B cell (primary cell): ENCODE data around the gene CLEC19A. TPM values are rescaled to one million over a fixed set of nuclear protein-coding genes. Genes with fewer than 3 reads are reported as not detected.

Experiments used
- ATAC-seq: fragments of 200-7000 bp; cut with Tn5 transposase; one replicate; pipeline ENCODE4 v1.10.0; 2021; ENCODE audit warnings: low read depth, mild to moderate bottlenecking, moderate number of reproducible peaks, moderate library complexity
- CTCF ChIA-PET: fragments of 350-600 bp; sonication (Branson Sonifier 250); formaldehyde crosslinking; loops from one replicate; lab custom pipeline; 2021; ENCODE audit warnings: antibody characterized with exemption, inconsistent platforms; lab: Charles Lee
- POLR2A ChIA-PET: fragments of 350-600 bp; sonication (Branson Sonifier 250); formaldehyde crosslinking; loops from one replicate; lab custom pipeline; 2021; ENCODE audit warnings: antibody characterized with exemption; lab: Charles Lee
- DNase-seq: peaks from one replicate; pipeline ENCODE4 v3.0.0; 2013
- H2AFZ ChIP-seq: 2 replicates; pipeline ENCODE4 v1.6.1; 2012; ENCODE audit warnings: mild to moderate bottlenecking, low read depth, low read length; ENCODE audit not compliant: insufficient read depth, poor library complexity, severe bottlenecking
- H3K27ac ChIP-seq, 2 donors: 1 replicate in 1 of 2; 2 replicates in 1 of 2; pipeline ENCODE4 v1.5.1; 2012 to 2013; ENCODE audit warnings: low read length in 2 of 2, mild to moderate bottlenecking in 2 of 2, moderate library complexity in 1 of 2
- H3K27me3 ChIP-seq, 4 experiments: fragments of 200-600 bp in 1 of 4; sonication (generic) in 1 of 4; replicated peaks in 1 of 4; 1 replicate in 2 of 4; 2 replicates in 2 of 4; pipeline versions ENCODE4 v1.6.1 to v1.7.0; 2013 to 2016; ENCODE audit warnings: low read length in 3 of 4, mild to moderate bottlenecking in 2 of 4, mixed read lengths in 1 of 4, moderate library complexity in 1 of 4; ENCODE audit not compliant: insufficient read depth in 4 of 4, control insufficient read depth in 3 of 4; ENCODE audit errors: control extremely low read depth in 1 of 4
- H3K36me3 ChIP-seq, 2 experiments: replicated peaks in 1 of 2; 1 replicate in 1 of 2; 2 replicates in 1 of 2; pipeline versions ENCODE4 v1.6.1 to v1.7.1; 2013; ENCODE audit warnings: low read length in 1 of 2; ENCODE audit not compliant: insufficient read depth in 2 of 2, control insufficient read depth in 1 of 2; ENCODE audit errors: control extremely low read depth in 1 of 2, extremely low read depth in 1 of 2
- H3K4me1 ChIP-seq, 2 donors: fragments of 200-600 bp in 1 of 2; sonication (generic) in 1 of 2; 1 replicate in 1 of 2; 2 replicates in 1 of 2; pipeline versions ENCODE4 v1.5.1 to v1.6.1; 2013 to 2017; ENCODE audit warnings: low read length in 2 of 2; ENCODE audit not compliant: control insufficient read depth in 2 of 2, insufficient read depth in 2 of 2
- H3K4me2 ChIP-seq: replicated peaks from 2 replicates; pipeline ENCODE3; 2012; ENCODE audit warnings: mild to moderate bottlenecking, low read depth, low read length; ENCODE audit not compliant: poor library complexity, severe bottlenecking
- H3K4me3 ChIP-seq, 5 experiments: fragments of 200-600 bp in 1 of 5; sonication (generic) in 1 of 5; 1 replicate in 3 of 5; 2 replicates in 2 of 5; pipeline versions ENCODE4 v1.5.1 to v1.7.0; 2011 to 2016; ENCODE audit warnings: low read length in 4 of 5, mild to moderate bottlenecking in 4 of 5, low read depth in 2 of 5, control low read depth in 1 of 5, moderate library complexity in 1 of 5; ENCODE audit not compliant: insufficient read depth in 1 of 5; ENCODE audit errors: control extremely low read depth in 1 of 5, extremely low read depth in 1 of 5
- H3K79me2 ChIP-seq: fragments of 200-600 bp; sonication (generic); one replicate; pipeline ENCODE4 v1.6.0; 2016; ENCODE audit warnings: low read length; ENCODE audit not compliant: control insufficient read depth, insufficient read depth
- H3K9ac ChIP-seq: fragments of 200-600 bp; sonication (generic); 2 replicates; pipeline ENCODE4 v1.6.1; 2017; ENCODE audit warnings: mild to moderate bottlenecking, low read length, moderate library complexity
- H3K9me3 ChIP-seq, 3 donors: one replicate each; pipeline versions ENCODE4 v1.6.1 to v1.7.1; 2013; ENCODE audit warnings: low read length in 2 of 3; ENCODE audit not compliant: control insufficient read depth in 2 of 3, insufficient read depth in 1 of 3; ENCODE audit errors: control extremely low read depth in 1 of 3
- H4K20me1 ChIP-seq: 2 replicates; pipeline ENCODE4 v1.6.0; 2012; ENCODE audit warnings: mild to moderate bottlenecking, low read length; ENCODE audit not compliant: insufficient read depth, control insufficient read depth, poor library complexity, severe bottlenecking
- H3K27ac Mint-ChIP-seq: one replicate; pipeline ENCODE4 v1.8.0; 2021; ENCODE audit warnings: mixed read lengths
- H3K27me3 Mint-ChIP-seq: one replicate; pipeline ENCODE4 v1.8.0; 2021; ENCODE audit warnings: mixed read lengths
- H3K4me1 Mint-ChIP-seq: one replicate; pipeline ENCODE4 v1.8.0; 2021; ENCODE audit warnings: mixed read lengths
- H3K4me3 Mint-ChIP-seq: one replicate; pipeline ENCODE4 v1.8.0; 2021; ENCODE audit warnings: mixed read lengths
- H3K9me3 Mint-ChIP-seq: one replicate; pipeline ENCODE4 v1.8.0; 2022; ENCODE audit warnings: mixed read lengths; ENCODE audit not compliant: insufficient read depth
- EZH2 ChIP-seq: IDR thresholded peaks from 2 replicates; pipeline ENCODE4 v1.6.1; 2012; ENCODE audit warnings: borderline replicate concordance, low read depth, mild to moderate bottlenecking, moderate library complexity, low read length; ENCODE audit not compliant: insufficient read depth, poor library complexity, severe bottlenecking
- WGBS: methylation state at CpG from one replicate; pipeline ENCODE4 v1.1.5; 2013; ENCODE audit warnings: missing lambda C conversion rate; ENCODE audit not compliant: insufficient coverage; 5-methylcytosine and 5-hydroxymethylcytosine counted together
- intact Hi-C: fragments of 100-400 bp; cut with micrococcal nuclease; formaldehyde crosslinking; loops from one replicate; pipeline ENCODE4 v1.10.0; 2022
- polyA plus RNA-seq: library from polyadenylated mRNA; depleted of rRNA; stranded (reverse); fragments of >200 nt; gene quantifications from 2 replicates; pipeline ENCODE4 v1.2.3, GENCODE V29; 2012
- total RNA-seq, 2 donors: library from RNA; stranded (reverse); fragments of 120-200 nt in 1 of 2; gene quantifications; 1 replicate in 1 of 2; 2 replicates in 1 of 2; pipeline versions ENCODE4 v1.2.3 to v1.2.4, GENCODE V29; 2013 to 2022
- TF ChIP-seq, protein P1 (sequence below): fragments of 200-600 bp; IDR thresholded peaks from one replicate; pipeline ENCODE4 v1.8.0; 2022; ENCODE audit warnings: antibody characterized with exemption, mild to moderate bottlenecking

Gene CLEC19A
- total and polyA plus RNA-seq, 2 donors (not counting 1 experiment from before 2014, with no cell fraction given) = not detected

DNA sequence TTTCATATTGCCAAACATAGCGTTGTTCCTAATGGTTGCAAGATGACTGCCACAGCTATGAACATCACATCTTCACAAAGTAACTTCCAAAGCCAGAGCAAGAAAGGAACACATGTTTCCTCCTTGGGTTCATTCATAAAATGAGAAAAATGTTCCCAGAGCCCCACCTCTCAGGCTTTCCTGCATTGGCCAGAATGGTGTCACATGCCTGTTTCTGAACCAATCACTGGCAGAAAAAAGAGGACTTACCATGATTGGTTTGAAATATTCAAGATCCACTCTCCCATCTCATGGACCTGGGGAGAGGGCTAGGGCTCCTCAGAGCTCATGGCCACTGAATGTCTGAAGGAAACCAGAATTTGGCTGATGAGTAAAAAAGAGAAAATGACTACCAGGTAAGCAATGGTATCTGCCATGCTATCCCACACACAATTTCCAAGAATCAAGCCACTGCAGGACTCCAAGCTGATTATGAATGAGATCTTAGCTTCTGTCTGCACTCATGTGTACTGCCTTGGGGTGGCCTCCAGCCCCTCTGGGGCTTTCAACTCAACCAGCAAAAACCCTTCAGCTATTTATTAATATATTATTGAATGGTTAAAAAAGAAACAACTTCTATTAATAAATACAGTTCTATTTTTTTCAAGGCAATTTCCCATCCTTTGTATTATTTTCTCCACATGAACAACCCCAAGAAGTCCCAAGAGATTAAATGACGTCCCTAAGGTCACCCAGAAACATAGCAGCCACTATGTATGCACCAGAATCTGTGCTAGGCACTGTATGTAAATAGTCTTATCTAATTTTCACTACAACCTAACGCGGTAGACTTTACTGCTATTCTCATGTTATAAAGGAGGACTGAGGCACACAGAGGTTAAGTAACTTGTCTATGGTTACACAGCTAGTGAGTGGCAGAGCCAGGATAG is 70.8 kb downstream of the CLEC19A start:
- CTCF ChIA-PET = interaction anchor here (1.6 kb wide), 1 partner anchor 22 kb away, joined by 3 read pairs; no protein-coding TSS in a partner anchor
- H3K4me1 Mint-ChIP-seq = no peaks in the 10 kb centered on the region
- no peaks in the 10 kb centered on the region for H3K27me3 Mint-ChIP-seq
- WGBS = no CpG with 5 or more reads among the region's 4 CpGs
- TF ChIP-seq, protein P1, sequence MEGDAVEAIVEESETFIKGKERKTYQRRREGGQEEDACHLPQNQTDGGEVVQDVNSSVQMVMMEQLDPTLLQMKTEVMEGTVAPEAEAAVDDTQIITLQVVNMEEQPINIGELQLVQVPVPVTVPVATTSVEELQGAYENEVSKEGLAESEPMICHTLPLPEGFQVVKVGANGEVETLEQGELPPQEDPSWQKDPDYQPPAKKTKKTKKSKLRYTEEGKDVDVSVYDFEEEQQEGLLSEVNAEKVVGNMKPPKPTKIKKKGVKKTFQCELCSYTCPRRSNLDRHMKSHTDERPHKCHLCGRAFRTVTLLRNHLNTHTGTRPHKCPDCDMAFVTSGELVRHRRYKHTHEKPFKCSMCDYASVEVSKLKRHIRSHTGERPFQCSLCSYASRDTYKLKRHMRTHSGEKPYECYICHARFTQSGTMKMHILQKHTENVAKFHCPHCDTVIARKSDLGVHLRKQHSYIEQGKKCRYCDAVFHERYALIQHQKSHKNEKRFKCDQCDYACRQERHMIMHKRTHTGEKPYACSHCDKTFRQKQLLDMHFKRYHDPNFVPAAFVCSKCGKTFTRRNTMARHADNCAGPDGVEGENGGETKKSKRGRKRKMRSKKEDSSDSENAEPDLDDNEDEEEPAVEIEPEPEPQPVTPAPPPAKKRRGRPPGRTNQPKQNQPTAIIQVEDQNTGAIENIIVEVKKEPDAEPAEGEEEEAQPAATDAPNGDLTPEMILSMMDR = no peak
- no peak for TF ChIP-seq EZH2
- Histone ChIP-seq H3K4me2 (no peak overlapping the region), H2AFZ (no peak overlapping the region), H3K4me1 (no peaks in the 10 kb centered on the region), H3K4me3 (no peak overlapping the region), H3K9ac (no peak overlapping the region), H4K20me1 (no peaks in the 10 kb centered on the region), H3K27me3 (no peaks in the 10 kb centered on the region), H3K9me3 (no peaks in the 10 kb centered on the region), H3K79me2 (no peaks in the 10 kb centered on the region), H3K36me3 (no peaks in the 10 kb centered on the region), H3K27ac (no peak overlapping the region)
- POLR2A ChIA-PET = no interaction called here
- intact Hi-C loops = no loop called here
- no peak overlapping the region for H3K4me3 Mint-ChIP-seq
- peaks cover 2% of the 10 kb centered on the region for H3K9me3 Mint-ChIP-seq
- DNase-seq = no peak
- ATAC-seq = no peak
- no peak overlapping the region for H3K27ac Mint-ChIP-seq

DNA sequence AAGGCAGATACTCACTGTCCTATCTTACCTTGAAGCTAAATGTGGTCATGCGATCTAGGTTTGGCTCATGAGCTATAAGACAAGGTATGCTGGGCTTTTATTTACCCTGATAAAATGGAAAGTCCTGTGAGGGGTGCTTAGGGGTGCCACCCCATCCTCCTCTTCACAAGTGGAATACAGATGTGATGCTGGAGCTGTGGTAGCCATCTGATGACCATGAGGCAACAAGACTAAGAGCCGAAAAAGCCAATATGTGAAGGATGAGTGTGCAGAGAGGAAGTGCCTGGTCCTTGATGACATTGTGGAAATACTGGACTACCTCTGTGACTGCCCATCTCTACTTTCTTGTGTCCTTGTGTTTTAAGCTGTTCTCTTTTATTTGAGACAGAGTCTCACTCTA is 74.0 kb downstream of the CLEC19A start:
- no peaks in the 10 kb centered on the region for H3K4me1 ChIP-seq
- ChIA-PET POLR2A (no interaction called here), CTCF (no interaction called here)
- no peak overlapping the region for H3K27ac ChIP-seq
- no peaks in the 10 kb centered on the region for H3K4me1 Mint-ChIP-seq
- no peaks in the 10 kb centered on the region for H3K36me3 ChIP-seq
- H3K9me3 ChIP-seq = peaks cover 0 to 4% (median 0%) of the 10 kb centered on the region in 3 donors
- intact Hi-C loops = no loop called here
- peaks cover 4% of the 10 kb centered on the region for H3K27me3 Mint-ChIP-seq
- no peak overlapping the region for H2AFZ ChIP-seq
- H3K4me3 Mint-ChIP-seq = no peak overlapping the region
- H3K79me2 ChIP-seq = no peaks in the 10 kb centered on the region
- no peak overlapping the region for H3K4me2 ChIP-seq
- ATAC-seq (no peak), DNase-seq (no peak)
- H3K27ac Mint-ChIP-seq = no peak overlapping the region
- H3K4me3 ChIP-seq = no peak overlapping the region
- H3K27me3 ChIP-seq = peaks cover 0 to 2% (median 0%) of the 10 kb centered on the region in 4 experiments
- TF ChIP-seq EZH2 = no peak
- TF ChIP-seq, protein P1 = no peak
- WGBS = no CpG with 5 or more reads among the region's 2 CpGs
- no peak overlapping the region for H3K9ac ChIP-seq
- no peaks in the 10 kb centered on the region for H4K20me1 ChIP-seq
- peaks cover 2% of the 10 kb centered on the region for H3K9me3 Mint-ChIP-seq
